DMS79 (cell line): Measurements from ENCODE around the gene DUSP1.
"Not testable (repeated sequence)": the region's sequence is repeated elsewhere in the genome, so short reads cannot be mapped to it uniquely, and the experiment has no call there.

Source experiments
- DNase-seq: peaks from one replicate; lab custom pipeline; 2025; lab: John Stamatoyannopoulos, UW

The DUSP1 gene

DNA sequence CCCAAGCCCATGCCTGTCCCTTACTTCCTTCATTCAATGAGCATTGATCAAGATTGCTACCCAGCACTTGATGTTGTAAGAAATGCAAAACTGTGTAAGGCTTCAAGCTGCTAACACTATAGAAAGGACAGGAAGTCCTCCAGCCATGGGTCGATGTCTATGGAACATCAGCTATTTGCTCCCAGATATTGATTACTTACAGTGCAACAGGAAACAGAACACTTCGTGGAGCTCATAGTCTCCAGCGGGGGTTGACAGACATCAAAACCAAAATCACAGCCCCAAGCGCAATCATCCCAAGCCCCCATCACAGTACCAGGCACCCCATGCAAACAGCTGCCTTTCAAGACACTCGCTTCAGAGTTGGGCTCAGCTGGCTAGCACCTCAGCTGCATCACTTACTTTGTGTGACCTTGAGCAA lies 26.8 kb upstream of the DUSP1 start:
- no peak for DNase-seq

DNA sequence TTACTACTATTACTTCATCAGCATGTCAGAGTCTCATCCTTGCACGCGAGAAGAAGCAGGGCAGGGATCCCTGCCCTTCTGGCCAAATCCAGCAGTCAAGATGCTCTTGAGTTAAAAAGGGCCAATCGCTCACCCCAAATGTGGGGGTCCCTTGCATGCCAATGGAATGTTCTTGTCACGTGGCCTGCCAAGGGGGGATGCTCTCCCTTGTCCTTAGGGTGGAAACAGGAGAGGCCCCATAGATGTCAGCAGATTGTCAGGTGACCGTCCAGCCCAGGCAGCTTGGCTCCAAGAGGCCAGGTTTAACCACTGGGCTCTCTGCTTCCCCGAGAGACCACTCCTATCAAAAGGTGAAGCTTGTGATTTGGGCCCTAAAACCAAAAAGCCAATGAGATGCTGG lies 25.3 kb upstream of the DUSP1 start:
- no peak for DNase-seq

DNA sequence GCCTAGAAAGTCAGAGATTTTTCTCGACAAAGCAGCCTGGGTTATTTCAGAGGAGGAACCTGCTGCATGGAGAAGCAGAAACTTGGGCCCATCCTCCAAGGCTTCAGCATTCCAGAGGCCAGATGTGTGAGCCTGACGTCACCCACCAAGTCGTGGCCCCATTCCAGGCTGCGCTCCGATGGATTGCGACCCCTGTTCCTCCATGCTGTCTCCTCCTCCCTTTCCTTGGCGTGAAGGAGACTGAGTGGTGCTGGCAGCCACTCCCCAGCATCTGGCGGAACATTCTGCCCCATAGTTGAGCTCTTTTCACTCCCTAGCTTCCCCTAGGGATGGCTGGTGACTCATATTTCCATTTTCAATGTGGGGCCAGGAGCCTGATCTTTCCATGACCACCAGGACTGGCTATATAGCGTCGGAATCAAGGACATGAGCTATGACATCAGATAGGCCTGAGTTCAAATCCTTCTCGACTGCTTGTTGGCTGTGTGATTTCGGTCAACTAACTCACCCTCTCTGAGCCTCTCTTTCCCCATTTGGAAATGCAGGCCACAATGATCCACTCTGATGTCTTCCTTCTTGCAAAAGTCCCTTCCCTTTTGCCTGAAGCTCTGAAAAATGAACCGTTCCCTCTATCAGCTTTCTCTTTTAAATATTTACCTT lies 24.5 kb upstream of the DUSP1 start:
- no peak for DNase-seq

DNA sequence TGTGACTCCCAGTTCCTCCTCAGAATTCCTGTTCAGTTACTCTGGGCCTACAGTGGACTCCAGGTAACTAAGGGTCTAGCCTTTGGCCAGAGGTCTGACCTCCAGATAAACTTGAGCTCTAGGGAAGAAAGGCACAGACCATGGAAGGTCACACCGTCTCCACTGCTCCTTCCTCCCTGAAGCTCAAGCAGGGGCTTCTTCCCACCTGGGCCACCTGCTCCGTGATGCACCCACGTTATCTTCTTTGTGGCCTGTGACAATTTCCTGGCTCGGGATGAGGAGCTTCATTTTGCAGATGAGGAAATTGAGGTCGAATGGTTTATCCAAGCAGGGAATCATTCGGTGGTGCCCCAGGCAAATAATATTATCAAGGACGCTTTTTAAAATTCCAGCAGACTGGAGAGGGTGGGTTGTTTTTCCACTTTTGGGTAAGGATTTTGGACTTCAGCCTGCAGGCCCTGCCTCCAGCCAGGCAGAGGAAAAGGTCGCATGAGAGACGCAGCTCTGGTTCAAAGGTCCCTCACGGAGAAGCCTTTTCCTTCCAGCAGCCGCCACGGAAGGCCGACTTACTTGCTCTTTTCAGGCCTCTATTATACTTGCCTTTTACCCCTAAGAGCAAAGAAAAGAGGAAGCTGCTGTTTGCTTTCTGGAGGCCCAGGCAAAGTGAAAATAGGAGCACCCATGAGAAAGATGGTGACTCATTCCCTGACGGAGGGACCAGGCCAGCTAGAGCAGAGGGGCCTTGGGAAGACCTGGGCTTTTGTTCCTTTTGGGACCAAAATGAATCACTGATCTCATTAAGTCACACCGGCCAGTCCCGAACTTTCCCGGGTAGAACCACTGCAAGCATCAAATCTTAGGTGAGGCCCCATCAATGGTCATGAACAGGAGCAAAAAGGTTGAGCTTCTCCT lies 22.8 kb upstream of the DUSP1 start:
- no peak for DNase-seq

DNA sequence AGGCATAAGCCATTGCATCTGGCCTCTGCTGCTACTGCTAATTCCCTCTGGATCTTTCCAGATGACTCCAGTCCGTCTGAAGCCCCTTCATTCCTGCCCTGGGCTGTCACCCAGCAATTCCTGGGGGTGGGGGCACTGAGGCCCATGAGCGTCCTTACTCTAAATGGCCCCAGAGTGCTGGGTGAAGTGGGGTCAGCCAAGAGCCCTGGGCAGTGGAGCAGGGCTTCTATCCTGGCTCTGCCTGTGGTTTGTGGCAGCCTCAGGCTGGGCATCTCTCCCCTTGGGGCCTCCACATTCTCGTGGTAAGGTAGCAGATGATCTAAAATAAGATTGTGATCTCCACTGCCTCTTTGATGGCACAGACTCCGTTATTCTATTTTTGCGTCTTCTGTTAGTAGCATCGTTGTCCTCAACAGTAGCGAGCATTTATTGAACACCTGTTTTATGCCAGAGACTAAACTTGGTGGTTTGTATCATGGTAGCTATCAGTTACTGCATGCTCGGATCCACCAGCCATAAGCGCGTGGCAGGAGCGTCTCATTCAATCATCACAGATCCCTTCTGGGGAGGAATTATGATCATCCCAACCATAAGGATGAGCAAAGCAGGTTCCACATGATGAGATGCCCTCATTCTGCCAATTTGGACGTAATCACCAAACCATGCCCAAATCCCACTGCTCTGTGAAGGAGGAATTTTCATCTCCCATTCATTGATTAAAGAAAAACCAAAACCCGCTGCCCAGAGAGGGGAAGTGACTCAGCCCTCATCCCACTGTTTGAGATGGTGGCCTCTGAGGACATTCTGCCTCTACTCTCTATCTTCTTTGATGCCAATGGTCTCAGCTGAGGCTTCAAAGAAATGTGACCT lies 21.9 kb upstream of the DUSP1 start:
- DNase-seq: no peak

DNA sequence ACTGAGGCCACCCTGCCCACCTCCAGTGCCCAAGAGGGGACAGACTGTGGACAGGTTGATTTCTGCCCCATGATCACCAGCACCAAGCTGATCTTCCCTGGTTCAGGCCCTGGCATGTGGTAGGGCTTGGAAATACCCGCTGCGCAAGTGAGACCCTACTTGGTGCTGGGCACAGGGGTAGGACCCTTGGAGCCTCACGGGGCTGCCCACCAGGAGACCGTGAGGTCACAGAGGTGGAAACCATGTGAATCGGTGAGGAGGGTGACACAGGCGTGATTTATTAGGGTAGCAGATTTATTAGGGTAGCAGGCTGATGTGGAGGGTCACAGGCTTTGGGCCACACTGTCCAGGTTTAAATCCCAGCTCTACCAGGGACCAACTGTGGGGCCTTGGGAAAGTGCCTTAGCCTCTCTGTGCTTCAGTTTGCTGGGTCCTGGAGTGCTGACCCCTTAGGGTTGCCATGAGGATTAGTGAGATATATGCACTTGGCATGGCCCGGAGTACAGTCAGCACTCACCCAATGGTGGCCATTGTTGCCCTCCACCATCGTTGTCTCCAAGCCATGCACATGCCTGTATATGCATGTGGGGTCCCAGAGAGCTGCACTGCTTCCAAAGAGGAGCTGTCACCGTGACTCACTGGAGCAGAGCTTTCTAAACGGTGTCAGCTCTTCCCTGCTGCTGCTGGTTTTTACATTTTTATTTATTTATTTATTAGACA lies 20.9 kb upstream of the DUSP1 start:
- DNase-seq: no peak

DNA sequence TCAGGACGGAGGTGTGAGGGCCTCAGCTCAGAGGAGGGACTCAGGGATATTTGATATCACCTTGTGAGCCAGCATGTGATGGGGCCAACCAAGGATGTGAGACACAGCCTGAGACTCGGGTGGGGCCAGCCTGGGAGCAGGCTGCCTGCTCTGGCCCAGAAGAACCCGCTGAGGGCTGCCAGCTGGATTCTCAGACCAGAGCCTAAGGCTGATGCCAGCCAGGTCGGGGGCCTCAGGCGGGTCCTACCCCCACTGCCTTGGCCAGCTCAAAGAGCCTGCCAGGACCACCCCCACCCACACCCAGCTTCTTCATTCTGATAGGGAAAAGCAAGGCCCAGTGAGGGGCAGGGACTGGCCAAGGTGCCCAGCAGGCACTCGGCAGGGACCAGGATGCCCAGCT lies 20.3 kb upstream of the DUSP1 start:
- DNase-seq: no peak

DNA sequence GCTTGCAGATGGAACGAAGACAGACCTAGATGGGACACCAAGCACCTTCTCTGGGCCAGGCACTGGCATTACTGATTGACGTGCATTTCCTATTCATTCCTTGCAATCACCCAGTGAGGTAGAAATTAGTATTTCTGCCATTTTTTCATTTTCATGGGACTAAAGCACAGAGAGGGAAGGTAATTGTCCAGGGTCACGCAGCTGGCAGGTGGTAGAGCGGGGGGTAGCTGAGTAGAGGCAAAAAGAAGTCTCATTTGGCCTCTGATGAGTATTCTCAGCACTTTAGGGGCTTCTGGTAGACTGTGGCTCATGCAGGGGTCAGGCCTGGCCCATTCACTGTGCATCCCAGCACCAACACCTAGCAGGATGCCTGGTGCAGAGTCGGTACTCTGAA lies 19.5 kb upstream of the DUSP1 start:
- DNase-seq: no peak

DNA sequence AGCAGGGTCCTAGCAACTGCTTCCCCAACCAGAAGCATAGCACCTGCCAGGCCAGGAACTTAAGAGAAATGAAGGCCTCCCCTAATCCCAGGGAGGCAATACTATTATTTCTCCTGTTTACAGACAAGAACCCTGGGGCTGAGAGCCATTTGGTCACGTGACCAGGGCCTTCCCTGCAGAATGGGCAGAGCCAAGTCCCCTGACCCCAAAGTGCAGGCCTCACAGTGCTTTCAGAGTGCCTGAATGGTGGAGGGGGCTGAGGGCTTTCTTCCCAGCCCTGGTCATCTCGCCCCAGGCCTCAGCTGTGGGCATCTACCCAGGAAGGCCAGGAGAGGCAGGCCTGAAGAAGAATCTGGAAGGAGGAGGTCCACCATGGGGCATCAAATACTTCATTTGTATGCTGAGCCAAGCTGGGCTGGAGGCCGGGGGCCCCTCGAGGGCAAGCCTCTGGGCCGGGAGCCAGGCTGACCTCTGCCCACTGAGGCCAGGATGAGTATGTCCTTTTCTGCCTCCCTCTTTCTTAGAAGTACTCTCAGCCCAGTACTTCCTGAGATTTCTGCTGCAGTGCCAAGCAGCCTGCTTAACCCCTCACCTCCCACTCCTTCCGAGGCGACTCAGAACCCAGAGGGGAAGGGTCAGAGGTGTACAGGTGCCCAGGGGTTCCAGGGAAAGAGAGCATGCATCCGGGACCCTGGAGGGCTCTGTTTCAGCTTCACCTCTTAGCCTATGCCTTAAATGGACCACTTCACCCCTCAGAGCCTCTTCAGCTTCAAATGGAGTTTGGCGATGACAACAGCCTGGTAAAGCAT lies 18.9 kb upstream of the DUSP1 start:
- no peak for DNase-seq

DNA sequence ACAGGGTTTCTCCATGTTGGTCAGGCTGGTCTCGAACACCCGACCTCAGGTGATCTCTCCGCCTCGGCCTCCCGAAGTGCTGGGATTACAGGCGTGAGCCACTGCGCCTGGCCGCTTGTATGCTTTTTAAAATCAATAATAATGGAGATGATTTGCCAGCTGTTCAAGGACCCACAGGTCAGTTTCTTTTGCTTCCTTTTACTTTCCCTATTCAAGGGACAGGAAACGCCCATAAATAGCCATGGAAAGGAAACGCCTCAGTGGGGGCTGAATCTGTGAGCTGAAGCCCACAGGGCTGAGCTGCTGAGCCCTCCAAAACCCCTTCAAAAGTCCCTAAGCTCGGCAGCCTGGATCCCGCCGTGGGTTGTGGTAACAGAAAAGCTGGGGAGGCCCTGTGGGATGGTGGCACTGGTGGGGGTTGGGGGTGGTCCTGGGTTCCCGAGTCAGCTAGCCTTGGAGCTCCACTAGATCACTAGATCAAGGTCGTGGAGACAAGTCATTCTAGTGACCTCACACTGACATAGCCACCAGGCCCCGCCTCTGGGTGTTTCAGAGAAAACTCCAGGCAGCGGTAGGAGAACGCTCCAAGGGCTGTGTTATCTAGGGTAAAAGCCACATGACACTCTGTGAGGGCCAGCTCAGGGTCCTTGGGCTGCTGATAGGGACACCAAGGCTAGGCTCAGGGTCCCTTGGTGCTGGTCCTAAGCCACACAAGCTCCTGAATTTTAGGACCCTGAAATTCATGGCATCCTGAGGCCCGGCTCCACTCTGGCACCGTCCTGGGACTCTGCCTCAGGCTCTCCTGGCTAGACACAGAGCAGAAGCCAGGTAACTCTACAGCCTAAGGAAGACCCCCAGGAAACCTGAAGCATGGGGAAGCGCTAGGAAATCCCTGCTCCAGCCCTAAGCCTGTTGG lies 18.0 kb upstream of the DUSP1 start:
- DNase-seq: no peak

DNA sequence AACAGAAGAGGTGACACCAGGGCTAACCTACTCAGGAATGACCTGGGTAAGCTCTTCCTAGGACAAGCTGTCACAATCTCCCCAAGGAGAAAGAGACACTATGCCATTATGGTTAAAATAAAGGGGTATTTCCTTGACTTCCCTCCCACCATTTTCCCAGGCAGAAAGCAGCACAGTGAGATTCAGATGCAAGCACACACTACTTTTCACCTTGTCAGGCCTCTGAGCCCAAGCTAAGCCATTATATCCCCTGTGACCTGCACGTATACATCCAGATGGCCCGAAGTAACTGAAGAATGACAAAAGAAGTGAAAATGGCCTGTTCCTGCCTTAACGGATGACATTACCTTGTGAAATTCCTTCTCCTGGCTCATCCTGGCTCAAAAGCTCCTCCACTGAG lies 16.5 kb upstream of the DUSP1 start:
- DNase-seq: not testable (repeated sequence)

DNA sequence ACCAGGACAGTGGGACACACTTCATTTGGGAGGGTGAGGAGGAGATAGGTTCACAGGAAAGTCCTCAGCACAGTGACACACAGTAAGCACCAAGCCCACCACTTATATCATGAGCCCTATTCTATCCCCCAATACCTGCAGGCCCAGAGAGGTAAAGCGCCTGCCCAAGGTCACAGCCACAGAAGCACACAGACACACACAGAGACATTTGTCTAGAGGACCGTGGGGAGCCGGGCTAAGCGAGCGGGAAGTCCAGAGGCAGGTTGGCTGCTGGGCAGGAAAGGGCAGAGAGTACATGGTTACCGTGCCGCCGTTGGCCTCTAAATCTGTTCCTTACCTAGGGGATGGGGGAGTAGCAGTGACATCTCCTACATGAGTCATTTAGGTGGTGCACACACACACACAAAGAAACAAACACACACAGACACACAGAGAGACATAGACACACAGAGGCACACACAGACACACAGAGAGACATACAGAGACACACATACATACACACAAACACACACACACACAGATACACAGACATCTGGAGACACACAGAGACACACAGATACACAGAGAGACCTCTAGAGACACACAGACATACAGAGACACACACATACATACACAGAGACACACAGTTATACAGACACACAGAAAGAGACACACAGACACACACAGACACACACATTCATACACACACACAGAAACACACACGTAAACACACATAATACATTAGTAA lies 15.9 kb upstream of the DUSP1 start:
- no peak for DNase-seq

DNA sequence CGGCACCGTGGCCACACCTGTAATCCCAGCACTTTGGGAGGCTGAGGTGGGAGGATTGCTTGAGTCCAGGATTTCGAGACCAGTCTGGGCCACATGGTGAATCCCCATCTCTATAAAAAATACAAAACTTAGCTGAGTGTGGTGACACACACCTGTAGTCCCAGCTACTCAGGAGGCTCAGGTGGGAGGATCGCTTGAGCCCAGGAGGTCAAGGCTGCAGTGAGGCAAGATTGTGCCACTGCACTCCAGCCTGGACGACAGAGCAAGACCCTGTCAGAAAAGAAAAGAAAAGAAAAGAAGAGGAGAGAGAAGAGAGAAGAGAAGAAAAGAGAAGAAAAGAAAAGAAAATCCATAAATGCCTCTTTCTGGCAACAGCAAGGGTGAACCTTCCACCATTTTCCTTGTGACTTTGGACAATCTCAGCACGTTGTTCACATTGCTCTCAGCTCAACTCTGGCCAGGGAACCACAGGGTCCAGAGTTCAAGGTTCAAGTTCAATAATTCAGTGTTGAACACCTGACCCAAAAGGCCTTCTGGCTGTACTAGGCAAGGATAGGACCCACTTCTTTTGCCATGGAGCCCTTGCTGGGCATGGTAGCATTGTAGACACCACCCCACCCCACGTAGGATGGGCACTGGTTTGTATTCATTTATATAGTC lies 14.6 kb upstream of the DUSP1 start:
- no peak for DNase-seq

DNA sequence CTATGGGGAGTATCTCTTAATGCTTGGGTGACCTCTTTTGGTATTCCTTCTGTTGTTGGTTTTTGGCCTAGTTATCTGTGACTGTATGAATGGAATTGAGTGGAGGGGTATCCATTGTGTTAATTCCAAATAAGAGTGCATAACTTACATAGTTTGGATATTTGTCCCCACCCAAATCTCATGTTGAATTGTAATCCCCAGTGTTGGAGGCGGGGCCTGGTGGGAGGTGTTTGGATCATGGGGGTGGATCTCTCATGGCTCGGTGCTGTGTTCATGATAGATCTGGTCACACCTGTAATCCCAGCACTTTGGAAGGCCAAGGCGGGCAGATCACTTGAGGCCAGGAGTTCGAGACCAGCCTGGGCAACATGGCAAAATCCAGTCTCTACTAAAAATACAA lies 13.2 kb upstream of the DUSP1 start:
- not testable (repeated sequence) for DNase-seq

DNA sequence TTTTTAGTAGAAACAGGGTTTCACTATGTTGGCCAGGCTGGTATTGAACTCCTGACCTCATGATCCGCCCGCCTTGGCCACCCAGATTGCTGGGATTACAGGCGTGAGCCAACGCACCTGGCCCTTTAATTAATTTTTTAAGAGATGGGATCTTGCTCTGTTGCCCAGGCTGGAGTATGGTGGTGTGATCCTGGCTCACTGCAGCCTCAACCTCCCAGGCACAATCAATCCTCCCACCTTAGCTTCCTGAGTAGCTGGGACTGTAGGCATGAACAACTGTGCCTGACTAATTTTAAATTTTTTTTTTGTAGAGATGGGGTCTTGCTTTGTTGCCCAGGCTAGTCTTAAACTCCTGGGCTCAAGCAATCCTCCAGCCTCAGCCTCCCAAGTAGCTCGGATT lies 12.3 kb upstream of the DUSP1 start:
- DNase-seq: not testable (repeated sequence)

DNA sequence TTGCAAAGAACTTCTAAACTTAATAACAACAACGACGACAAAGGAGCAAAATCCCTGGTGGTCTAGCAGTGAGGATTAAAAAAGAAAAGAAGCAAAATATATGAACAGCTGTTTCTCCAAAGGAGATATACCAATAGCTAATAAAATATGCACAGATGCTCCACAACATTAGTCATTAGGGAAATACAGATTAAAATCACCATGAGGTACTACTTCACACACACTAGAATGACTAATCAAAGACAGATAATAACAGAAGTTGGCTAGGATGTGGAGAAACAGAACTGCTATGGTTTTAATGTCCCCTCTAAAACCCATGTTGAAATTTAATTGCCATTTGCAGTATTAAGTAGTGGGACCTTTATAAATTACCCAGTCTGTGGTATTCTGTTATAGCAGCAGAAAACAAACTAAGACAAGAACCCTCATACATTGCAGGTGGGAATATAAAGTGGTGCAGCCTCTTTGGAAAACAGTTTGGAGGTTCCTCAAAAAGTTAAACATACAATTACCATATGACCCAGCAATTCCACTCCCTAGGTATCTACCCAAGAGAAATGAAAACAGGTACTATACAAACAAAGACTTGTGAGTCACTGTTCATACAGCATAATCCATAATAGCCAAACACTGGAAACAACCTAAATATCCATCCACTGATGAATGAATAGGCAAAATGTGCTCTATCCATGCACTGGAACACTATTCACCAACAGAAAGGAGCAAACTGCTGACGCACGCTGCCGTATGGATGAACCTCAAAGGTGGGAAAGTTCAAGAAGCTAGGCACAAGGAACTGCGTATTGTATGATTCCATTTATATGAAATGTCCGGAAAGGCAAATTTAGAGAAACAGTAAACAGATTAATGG lies 11.4 kb upstream of the DUSP1 start:
- no peak for DNase-seq

DNA sequence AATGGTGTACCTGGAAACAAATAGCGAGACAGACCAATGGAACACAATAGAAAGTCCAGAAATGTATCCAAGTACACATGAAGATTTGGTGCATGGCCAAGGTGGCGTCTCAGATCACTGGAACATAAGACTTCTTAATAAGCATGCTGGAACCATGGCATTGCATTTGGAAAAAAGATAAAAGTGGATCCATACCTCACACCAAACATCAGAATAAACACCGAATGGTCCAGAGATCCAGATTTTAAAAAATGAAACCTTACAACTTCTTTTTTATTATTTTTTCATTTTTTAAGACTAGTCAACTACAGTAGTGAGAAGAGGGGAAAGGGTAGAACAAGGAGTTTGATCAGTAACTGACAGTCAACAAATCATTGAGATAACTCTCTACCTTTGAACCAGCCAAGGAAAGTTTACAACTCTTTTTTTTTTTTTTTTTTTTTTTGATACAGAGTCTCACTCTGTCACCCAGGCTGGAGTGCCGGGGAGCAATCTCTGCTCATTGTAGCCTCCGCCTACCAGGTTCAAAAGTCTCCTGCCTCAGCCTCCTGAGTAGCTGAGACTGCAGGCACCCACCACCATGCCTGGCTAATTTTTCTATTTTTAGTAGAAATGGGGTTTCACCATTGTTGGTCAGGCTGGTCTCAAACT lies 8.8 kb upstream of the DUSP1 start:
- DNase-seq: no peak
